ENCODE data around the gene MUS81. TPM values are rescaled to one million over a fixed set of nuclear protein-coding genes. Genes with fewer than 3 reads are reported as not detected.
A peak's percentile ranks its signal among the peaks of the same experiment; 100 is the strongest.

MUS81 gene
- total and polyA plus RNA-seq, 2 of the 13 experiments (the other 11 are each of a cell fraction or from before 2014, with no cell fraction given) = 25.6 to 30.2 TPM

DNA sequence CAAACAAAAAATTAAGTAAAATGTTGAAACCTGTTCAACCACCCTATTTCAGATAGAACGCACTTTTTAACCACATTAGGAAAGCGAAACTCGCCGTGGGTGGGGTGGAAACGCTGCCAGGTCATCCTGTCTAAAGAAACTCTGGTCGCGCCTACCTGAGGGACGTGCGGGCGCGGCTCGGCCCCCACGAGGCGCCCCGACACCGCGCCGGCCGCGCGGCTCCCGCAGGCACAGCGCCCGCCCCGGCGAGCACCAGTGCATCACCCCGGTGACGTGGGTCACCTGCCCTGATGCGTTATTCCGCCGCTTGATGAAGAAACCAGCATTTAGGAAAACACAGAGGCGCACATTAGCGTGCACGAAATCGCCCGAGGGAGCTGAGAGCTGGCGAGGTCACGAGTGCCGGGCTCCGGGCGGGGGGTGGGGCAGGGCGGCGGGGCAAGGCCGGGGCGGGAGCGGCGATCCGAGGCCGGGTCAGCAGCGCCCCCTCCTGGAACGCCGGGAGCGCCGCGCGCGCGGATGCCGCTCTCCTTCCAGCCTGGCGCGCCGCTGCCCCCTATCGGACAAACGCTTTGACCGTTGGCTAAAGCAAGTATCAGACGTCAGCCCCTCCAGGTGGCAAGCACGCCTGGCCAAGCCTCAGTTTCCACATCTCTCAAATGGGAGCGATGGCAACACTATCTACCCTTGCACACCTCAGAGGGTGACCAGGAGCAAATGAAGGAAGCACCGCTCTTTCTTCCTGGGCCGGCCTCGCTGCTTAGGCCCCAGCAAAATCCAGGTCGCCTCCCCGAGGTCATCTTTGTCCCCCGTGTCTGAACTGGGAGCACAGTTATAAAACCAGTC is 42.2 kb upstream of the MUS81 start (continued):
- no peak for TF ChIP-seq PPARG (CRISPR knock-in tag; conservative IDR thresholded peaks at IDR 0.05)
- no peak for TF ChIP-seq MTF2 (CRISPR knock-in tag; IDR thresholded peaks at IDR 0.05; ENCODE audit: borderline replicate concordance)
- TF ChIP-seq FOXP1 (IDR thresholded peaks at IDR 0.05) = no peak
- TF ChIP-seq FOXP1 (CRISPR knock-in tag; IDR thresholded peaks at IDR 0.05) = no peak
- TF ChIP-seq FOXK1 (CRISPR knock-in tag; IDR thresholded peaks at IDR 0.05; ENCODE audit: borderline replicate concordance, low read depth) = no peak
- no peak for TF ChIP-seq DMAP1 (CRISPR knock-in tag; IDR thresholded peaks at IDR 0.05)
- TF ChIP-seq SMAD1 (CRISPR knock-in tag; IDR thresholded peaks at IDR 0.05; ENCODE audit: borderline replicate concordance, low read depth) = no peak
- TF ChIP-seq ZMYM2 (CRISPR knock-in tag; IDR thresholded peaks at IDR 0.05) = peak; percentile 89
- 0 out of 2 replicates have a peak, but pooled peaks have one; percentile 49 for TF ChIP-seq KAT8 (CRISPR knock-in tag; IDR thresholded peaks at IDR 0.05)
- TF ChIP-seq TARDBP (CRISPR knock-in tag; IDR thresholded peaks at IDR 0.05) = no peak; the same call in 1 of the 2 replicates
- TF ChIP-seq EED (CRISPR knock-in tag; IDR thresholded peaks at IDR 0.05) = no peak
- no peak for TF ChIP-seq NR1H2 (CRISPR knock-in tag; IDR thresholded peaks at IDR 0.05; ENCODE audit: borderline replicate concordance, low read depth)
- TF ChIP-seq, protein P1, sequence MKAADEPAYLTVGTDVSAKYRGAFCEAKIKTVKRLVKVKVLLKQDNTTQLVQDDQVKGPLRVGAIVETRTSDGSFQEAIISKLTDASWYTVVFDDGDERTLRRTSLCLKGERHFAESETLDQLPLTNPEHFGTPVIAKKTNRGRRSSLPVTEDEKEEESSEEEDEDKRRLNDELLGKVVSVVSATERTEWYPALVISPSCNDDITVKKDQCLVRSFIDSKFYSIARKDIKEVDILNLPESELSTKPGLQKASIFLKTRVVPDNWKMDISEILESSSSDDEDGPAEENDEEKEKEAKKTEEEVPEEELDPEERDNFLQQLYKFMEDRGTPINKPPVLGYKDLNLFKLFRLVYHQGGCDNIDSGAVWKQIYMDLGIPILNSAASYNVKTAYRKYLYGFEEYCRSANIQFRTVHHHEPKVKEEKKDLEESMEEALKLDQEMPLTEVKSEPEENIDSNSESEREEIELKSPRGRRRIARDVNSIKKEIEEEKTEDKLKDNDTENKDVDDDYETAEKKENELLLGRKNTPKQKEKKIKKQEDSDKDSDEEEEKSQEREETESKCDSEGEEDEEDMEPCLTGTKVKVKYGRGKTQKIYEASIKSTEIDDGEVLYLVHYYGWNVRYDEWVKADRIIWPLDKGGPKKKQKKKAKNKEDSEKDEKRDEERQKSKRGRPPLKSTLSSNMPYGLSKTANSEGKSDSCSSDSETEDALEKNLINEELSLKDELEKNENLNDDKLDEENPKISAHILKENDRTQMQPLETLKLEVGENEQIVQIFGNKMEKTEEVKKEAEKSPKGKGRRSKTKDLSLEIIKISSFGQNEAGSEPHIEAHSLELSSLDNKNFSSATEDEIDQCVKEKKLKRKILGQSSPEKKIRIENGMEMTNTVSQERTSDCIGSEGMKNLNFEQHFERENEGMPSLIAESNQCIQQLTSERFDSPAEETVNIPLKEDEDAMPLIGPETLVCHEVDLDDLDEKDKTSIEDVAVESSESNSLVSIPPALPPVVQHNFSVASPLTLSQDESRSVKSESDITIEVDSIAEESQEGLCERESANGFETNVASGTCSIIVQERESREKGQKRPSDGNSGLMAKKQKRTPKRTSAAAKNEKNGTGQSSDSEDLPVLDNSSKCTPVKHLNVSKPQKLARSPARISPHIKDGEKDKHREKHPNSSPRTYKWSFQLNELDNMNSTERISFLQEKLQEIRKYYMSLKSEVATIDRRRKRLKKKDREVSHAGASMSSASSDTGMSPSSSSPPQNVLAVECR (CRISPR knock-in tag; IDR thresholded peaks at IDR 0.05; ENCODE audit: borderline replicate concordance) = peak; percentile 69; the same call in 1 of the 2 replicates
- TF ChIP-seq KMT2B (CRISPR knock-in tag; IDR thresholded peaks at IDR 0.05) = no peak
- TF ChIP-seq ZNF75D (CRISPR knock-in tag; IDR thresholded peaks at IDR 0.05; ENCODE audit: borderline replicate concordance) = no peak
- TF ChIP-seq ZNF124 (CRISPR knock-in tag; IDR thresholded peaks at IDR 0.05) = no peak
- no peak for TF ChIP-seq NCOA5 (CRISPR knock-in tag; IDR thresholded peaks at IDR 0.05)
- TF ChIP-seq, protein P2, sequence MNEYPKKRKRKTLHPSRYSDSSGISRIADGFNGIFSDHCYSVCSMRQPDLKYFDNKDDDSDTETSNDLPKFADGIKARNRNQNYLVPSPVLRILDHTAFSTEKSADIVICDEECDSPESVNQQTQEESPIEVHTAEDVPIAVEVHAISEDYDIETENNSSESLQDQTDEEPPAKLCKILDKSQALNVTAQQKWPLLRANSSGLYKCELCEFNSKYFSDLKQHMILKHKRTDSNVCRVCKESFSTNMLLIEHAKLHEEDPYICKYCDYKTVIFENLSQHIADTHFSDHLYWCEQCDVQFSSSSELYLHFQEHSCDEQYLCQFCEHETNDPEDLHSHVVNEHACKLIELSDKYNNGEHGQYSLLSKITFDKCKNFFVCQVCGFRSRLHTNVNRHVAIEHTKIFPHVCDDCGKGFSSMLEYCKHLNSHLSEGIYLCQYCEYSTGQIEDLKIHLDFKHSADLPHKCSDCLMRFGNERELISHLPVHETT (CRISPR knock-in tag; conservative IDR thresholded peaks at IDR 0.05) = no peak
- 0 out of 2 replicates have a peak, but pooled peaks have one; percentile 31 for TF ChIP-seq ZNF232 (CRISPR knock-in tag; IDR thresholded peaks at IDR 0.05; ENCODE audit: borderline replicate concordance)
- no peak for TF ChIP-seq ZNF816 (CRISPR knock-in tag; IDR thresholded peaks at IDR 0.05; ENCODE audit: borderline replicate concordance)
- no peak for TF ChIP-seq CAMTA2 (CRISPR knock-in tag; IDR thresholded peaks at IDR 0.05; ENCODE audit: borderline replicate concordance)
- TF ChIP-seq SP140L (CRISPR knock-in tag; IDR thresholded peaks at IDR 0.05; ENCODE audit: borderline replicate concordance) = no peak
- peak; percentile 90 for TF ChIP-seq KDM2A (CRISPR knock-in tag; IDR thresholded peaks at IDR 0.05; ENCODE audit: borderline replicate concordance, low read depth)
- TF ChIP-seq ZNF224 (CRISPR knock-in tag; IDR thresholded peaks at IDR 0.05) = no peak
- no peak for TF ChIP-seq ZBTB42 (CRISPR knock-in tag; IDR thresholded peaks at IDR 0.05)
- no peak for TF ChIP-seq ZNF7 (CRISPR knock-in tag; IDR thresholded peaks at IDR 0.05)

Data from HepG2 (cell line).